Activated CD4-positive, alpha-beta memory T cell treated with anti-CD3 and anti-CD28 coated beads for 36 hours (primary cell): ENCODE measurements around the gene UVSSA. TPM values are rescaled to one million over a fixed set of nuclear protein-coding genes. Genes with fewer than 3 reads are reported as not detected.
"Not testable (repeated sequence)": the region's sequence is repeated elsewhere in the genome, so short reads cannot be mapped to it uniquely, and the experiment has no call there.

Source experiments
- CTCF ChIA-PET: fragments of 350-600 bp; sonication (Branson Sonifier 250); formaldehyde crosslinking; loops from one replicate; lab custom pipeline; 2021; ENCODE audit warnings: antibody characterized with exemption, inconsistent platforms; lab: Charles Lee
- POLR2A ChIA-PET: fragments of 350-600 bp; sonication (Branson Sonifier 250); formaldehyde crosslinking; loops from one replicate; lab custom pipeline; 2021; ENCODE audit warnings: antibody characterized with exemption; lab: Charles Lee
- DNase-seq: peaks from one replicate; pipeline ENCODE4 v3.0.0-alpha.2; 2020
- H3K27ac Mint-ChIP-seq: one replicate; pipeline ENCODE4 v1.8.0; 2021; ENCODE audit warnings: mixed read lengths
- H3K27me3 Mint-ChIP-seq: one replicate; pipeline ENCODE4 v1.8.0; 2021; ENCODE audit warnings: mixed read lengths
- H3K36me3 Mint-ChIP-seq: one replicate; pipeline ENCODE4 v1.8.0; 2021; ENCODE audit warnings: mixed read lengths
- H3K4me1 Mint-ChIP-seq: one replicate; pipeline ENCODE4 v1.8.0; 2021; ENCODE audit warnings: low read depth, mixed read lengths
- H3K4me3 Mint-ChIP-seq: one replicate; pipeline ENCODE4 v1.8.0; 2021; ENCODE audit warnings: mild to moderate bottlenecking, mixed read lengths
- H3K9me3 Mint-ChIP-seq: one replicate; pipeline ENCODE4 v1.8.0; 2021; ENCODE audit warnings: mixed read lengths
- intact Hi-C: fragments of 100-400 bp; cut with micrococcal nuclease; formaldehyde crosslinking; loops from one replicate; pipeline ENCODE4 v1.15.1; 2023
- total RNA-seq, 2 experiments: library from RNA; stranded (reverse); gene quantifications; one replicate each; pipeline ENCODE4 v1.2.3, GENCODE V29; 2021

Gene UVSSA
- total RNA-seq, 2 experiments from 2014 or later, result 20.2 to 21.5 TPM

DNA sequence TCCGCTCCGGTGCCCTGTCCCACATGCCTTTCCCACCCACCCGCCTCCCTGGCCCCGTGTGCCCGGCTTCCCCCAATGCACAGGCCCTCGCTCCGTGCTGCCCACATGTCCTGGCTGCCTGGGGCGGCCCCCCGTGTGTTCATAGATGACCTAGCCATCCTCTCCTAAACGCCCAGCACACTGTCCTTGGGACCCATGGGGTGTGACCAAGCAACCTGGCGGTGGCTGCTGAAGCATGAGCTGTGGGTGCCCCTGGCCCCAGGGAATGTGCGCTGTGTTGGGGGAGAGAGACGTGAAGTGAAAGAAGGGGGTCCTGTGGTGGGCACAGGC lies 29.0 kb upstream of the UVSSA start:
- Mint-ChIP-seq H3K36me3 (peaks cover 35% of the 10 kb centered on the region), H3K9me3 (no peaks in the 10 kb centered on the region), H3K4me3 (no peak overlapping the region), H3K27me3 (no peaks in the 10 kb centered on the region), H3K27ac (no peak overlapping the region), H3K4me1 (peaks cover 10% of the 10 kb centered on the region)
- intact Hi-C loops, result no loop called here
- ChIA-PET POLR2A (no interaction called here), CTCF (interaction anchor here (1.1 to 1.7 kb wide), 2 partner anchors 12 to 33 kb away, joined by 5 to 10 read pairs; no protein-coding TSS in a partner anchor)
- no peak for DNase-seq

- Mint-ChIP-seq H3K36me3 (peaks cover 33% of the 10 kb centered on the region), H3K27ac (no peak overlapping the region), H3K4me1 (peaks cover 10% of the 10 kb centered on the region), H3K9me3 (no peaks in the 10 kb centered on the region), H3K4me3 (no peak overlapping the region), H3K27me3 (no peaks in the 10 kb centered on the region)
- ChIA-PET POLR2A (no interaction called here), CTCF (interaction anchor here (0.8 to 1.7 kb wide), 5 partner anchors 11 to 70 kb away, joined by 3 to 10 read pairs (median 5); no protein-coding TSS in a partner anchor)
- DNase-seq, result peak; percentile 33
- intact Hi-C loops, result no loop called here
Measured at GRCh38 chr4:1318488-1319213, 28.4 kb upstream of the UVSSA start.

- POLR2A ChIA-PET, result no interaction called here
- Mint-ChIP-seq H3K4me1 (peaks cover 6% of the 10 kb centered on the region), H3K9me3 (no peaks in the 10 kb centered on the region), H3K4me3 (no peak overlapping the region), H3K36me3 (peaks cover 23% of the 10 kb centered on the region), H3K27me3 (no peaks in the 10 kb centered on the region), H3K27ac (no peak overlapping the region)
- CTCF ChIA-PET, result no interaction called here
- intact Hi-C loops, result no loop called here
- no peak for DNase-seq
Measured at GRCh38 chr4:1321486-1321885, 25.5 kb upstream of the UVSSA start.

GRCh38 chr4:1321946-1322650 lies 24.9 kb upstream of the UVSSA start:
- ChIA-PET POLR2A (no interaction called here), CTCF (no interaction called here)
- no peak for DNase-seq
- H3K36me3 Mint-ChIP-seq, result peaks cover 23% of the 10 kb centered on the region
- no peaks in the 10 kb centered on the region for H3K9me3 Mint-ChIP-seq
- no peak overlapping the region for H3K27ac Mint-ChIP-seq
- H3K27me3 Mint-ChIP-seq, result no peaks in the 10 kb centered on the region
- H3K4me3 Mint-ChIP-seq, result no peak overlapping the region
- H3K4me1 Mint-ChIP-seq, result peaks cover 6% of the 10 kb centered on the region
- intact Hi-C loops, result no loop called here

DNA sequence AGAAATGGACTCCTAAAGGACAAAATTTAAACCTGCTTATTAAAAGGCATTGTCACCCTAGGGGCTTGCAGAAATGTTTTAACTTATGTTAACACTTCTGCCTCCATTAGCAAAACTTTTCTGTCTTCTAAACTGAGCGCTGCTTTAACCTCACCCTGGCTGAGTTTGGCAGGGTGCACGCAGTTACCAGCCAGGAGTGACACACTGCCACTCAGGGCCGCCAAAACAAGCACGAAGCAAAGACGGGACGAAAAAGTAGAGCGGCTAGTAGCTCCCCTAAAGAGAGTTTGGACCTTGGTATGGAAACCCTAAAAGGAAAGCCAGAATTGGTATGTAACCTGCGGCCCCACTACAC lies 23.8 kb upstream of the UVSSA start:
- ChIA-PET POLR2A (no interaction called here), CTCF (no interaction called here)
- intact Hi-C loops, result no loop called here
- Mint-ChIP-seq H3K36me3 (peaks cover 16% of the 10 kb centered on the region), H3K9me3 (no peaks in the 10 kb centered on the region), H3K4me3 (no peak overlapping the region), H3K4me1 (peaks cover 4% of the 10 kb centered on the region), H3K27ac (no peak overlapping the region), H3K27me3 (no peaks in the 10 kb centered on the region)
- no peak for DNase-seq

- Mint-ChIP-seq H3K27me3 (no peaks in the 10 kb centered on the region), H3K9me3 (no peaks in the 10 kb centered on the region), H3K4me1 (peaks cover 5% of the 10 kb centered on the region), H3K36me3 (peaks cover 17% of the 10 kb centered on the region), H3K4me3 (no peak overlapping the region), H3K27ac (no peak overlapping the region)
- DNase-seq, result no peak
- intact Hi-C loops, result no loop called here
- ChIA-PET CTCF (no interaction called here), POLR2A (no interaction called here)
Measured at GRCh38 chr4:1323635-1324442, 23.2 kb upstream of the UVSSA start.

- CTCF ChIA-PET, H3K27ac Mint-ChIP-seq, H3K9me3 Mint-ChIP-seq, H3K4me3 Mint-ChIP-seq, intact Hi-C loops, DNase-seq, H3K27me3 Mint-ChIP-seq, POLR2A ChIA-PET: not testable (repeated sequence)
- Mint-ChIP-seq H3K36me3 (peaks cover 21% of the 10 kb centered on the region), H3K4me1 (peaks cover 13% of the 10 kb centered on the region)
Measured at GRCh38 chr4:1324443-1325175, 22.4 kb upstream of the UVSSA start.

DNA sequence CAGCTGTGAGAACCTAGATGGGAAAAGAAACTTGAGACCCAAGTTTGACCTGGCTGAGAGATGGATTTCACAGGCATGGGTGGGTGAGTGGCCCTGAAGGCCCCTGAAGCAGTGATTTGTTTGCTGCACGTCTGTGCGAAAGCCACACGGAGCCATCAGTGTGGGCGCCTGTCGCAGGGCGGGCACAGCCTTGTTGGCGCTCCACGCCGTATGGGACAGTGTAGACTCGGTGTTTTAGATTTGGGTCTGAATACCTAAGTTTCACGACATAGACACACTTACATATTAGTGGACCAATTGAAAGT lies 21.9 kb upstream of the UVSSA start:
- H3K9me3 Mint-ChIP-seq, result no peaks in the 10 kb centered on the region

DNA sequence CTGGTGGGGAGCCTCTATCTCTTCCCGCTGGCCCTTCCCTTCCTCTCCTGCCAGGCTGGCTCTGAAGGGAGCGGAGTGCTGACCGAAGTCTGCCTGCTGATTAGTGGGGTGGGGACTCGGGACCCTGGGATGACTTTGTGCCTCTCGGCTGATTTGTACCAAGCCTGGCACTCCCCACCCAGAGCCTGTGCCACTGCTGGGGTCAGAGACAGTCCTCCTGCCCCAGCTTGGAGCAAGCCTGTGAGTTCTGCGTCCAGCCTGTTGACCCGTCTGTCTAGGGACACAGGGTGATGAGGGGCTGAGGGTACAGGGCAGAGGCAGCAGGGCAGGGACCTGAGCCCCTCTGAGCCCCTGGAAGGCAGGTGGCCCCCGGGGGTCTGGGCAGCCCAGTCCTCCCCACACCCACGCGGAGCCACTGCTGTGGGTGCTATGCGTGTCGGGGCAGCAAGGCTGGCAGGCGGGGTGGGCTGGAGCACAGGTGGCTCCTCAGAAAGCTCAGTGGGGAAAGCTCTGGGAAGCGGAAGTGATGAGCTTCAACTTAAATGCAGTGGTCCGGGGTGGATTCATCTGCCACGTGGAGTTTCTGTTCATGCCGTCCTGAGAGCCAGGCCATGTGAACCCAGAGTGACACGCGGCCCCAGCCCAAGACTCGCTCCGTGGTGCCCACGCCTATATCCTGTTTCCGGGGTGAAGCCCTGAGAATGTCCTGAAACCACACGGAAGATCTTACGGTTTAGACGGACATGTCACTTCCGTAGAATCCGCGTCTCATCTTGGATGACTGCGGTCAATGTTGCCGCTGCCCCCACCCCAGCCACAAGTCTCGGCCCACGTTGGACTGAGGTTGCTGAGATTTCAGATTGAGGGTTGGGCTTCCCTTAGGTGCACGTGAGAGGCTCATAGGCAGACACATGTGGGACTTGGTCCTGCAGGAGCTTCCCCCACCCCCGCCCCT lies 21.1 kb upstream of the UVSSA start:
- CTCF ChIA-PET, result no interaction called here
- Mint-ChIP-seq H3K27ac (no peak overlapping the region), H3K36me3 (peaks cover 22% of the 10 kb centered on the region), H3K27me3 (no peaks in the 10 kb centered on the region), H3K9me3 (no peaks in the 10 kb centered on the region), H3K4me1 (peaks cover 26% of the 10 kb centered on the region), H3K4me3 (no peak overlapping the region)
- POLR2A ChIA-PET, result no interaction called here
- DNase-seq, result no peak
- intact Hi-C loops, result no loop called here

More for the DNA sequence above, 21.9 kb upstream of the UVSSA start:
- intact Hi-C loops, result no loop called here
- H3K27me3 Mint-ChIP-seq, result no peaks in the 10 kb centered on the region
- DNase-seq, result no peak
- peaks cover 21% of the 10 kb centered on the region for H3K36me3 Mint-ChIP-seq
- POLR2A ChIA-PET, result no interaction called here
- peaks cover 18% of the 10 kb centered on the region for H3K4me1 Mint-ChIP-seq
- H3K4me3 Mint-ChIP-seq, result no peak overlapping the region
- no peak overlapping the region for H3K27ac Mint-ChIP-seq
- CTCF ChIA-PET, result no interaction called here

DNA sequence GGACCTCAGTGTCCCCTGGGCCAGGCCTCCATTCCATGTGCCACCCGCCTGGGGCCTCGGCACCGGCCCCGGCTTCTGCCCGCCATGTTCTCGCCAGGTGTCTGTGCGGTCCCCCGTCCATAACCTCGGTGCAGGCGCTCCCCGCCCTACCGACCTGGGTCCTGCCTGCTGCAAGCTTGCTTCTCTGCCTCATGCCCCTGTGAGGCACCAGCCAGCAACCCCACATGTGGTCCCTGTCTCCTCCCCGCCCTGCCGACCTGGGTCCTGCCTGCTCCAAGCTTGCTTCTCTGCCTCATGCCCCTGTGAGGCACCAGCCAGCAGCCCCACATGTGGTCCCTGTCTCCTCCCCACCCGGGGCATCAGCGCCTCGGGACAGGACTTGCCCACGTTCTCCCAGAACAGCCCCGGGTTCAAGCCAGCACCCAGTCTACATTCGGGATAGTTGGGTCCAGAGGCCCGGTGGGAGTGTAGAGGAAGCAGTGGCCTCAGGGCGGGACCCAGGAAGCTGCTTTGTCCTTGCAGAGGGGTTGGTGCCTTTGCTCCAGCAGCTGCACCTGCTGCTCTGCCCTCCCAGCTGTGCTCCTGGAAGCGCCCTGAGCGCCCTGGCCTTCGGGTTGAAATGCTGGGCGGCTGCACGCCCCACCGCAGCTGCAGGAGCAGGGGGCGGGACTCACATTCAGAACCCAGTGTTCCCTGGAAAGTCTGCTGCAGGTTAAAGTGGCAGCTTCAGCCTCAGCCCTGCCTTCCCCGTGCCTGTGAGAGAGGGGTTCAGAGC lies 20.1 kb upstream of the UVSSA start:
- no peak overlapping the region for H3K27ac Mint-ChIP-seq
- H3K27me3 Mint-ChIP-seq, result no peaks in the 10 kb centered on the region
- H3K4me3 Mint-ChIP-seq, result no peak overlapping the region
- no peaks in the 10 kb centered on the region for H3K9me3 Mint-ChIP-seq
- no peak for DNase-seq
- intact Hi-C loops, result no loop called here
- H3K4me1 Mint-ChIP-seq, result peaks cover 32% of the 10 kb centered on the region
- ChIA-PET CTCF (no interaction called here), POLR2A (no interaction called here)
- peaks cover 22% of the 10 kb centered on the region for H3K36me3 Mint-ChIP-seq
